ENCODE results near the gene VTCN1. TPM values are rescaled to one million over a fixed set of nuclear protein-coding genes. Genes with fewer than 3 reads are reported as not detected.

VTCN1 gene
- total RNA-seq, 1 experiment from 2014 or later = not detected

- ChIA-PET CTCF (interaction anchor here (0.6 to 1.0 kb wide), 2 partner anchors 61 to 156 kb away, joined by 3 to 6 read pairs; no protein-coding TSS in a partner anchor), POLR2A (interaction anchor here (0.6 to 0.7 kb wide), 2 partner anchors 11 to 20 kb away, joined by 3 read pairs; no protein-coding TSS in a partner anchor)
- no peak for TF ChIP-seq SIN3A (IDR thresholded peaks at IDR 0.05; ENCODE audit: borderline replicate concordance, insufficient read depth, low read depth, low read length)
- TF ChIP-seq CTCF (IDR thresholded peaks at IDR 0.05) = peak; percentile 56
- TF ChIP-seq TCF7L2 (IDR thresholded peaks at IDR 0.05; ENCODE audit: low read depth, low read length) = no peak
- no peak for TF ChIP-seq REST (IDR thresholded peaks at IDR 0.05; ENCODE audit: insufficient read depth in 1 of 2, low read depth in 2 of 2, low read length in 1 of 2)
- no peak for TF ChIP-seq POLR2AphosphoS5 (IDR thresholded peaks at IDR 0.05; ENCODE audit: low read depth, low read length)
- Histone ChIP-seq H3K4me1 (ENCODE audit: control insufficient read depth, insufficient read depth, low read length) (no peaks in the 10 kb centered on the region), H3K27me3 (ENCODE audit: control insufficient read depth, insufficient read depth, low read length) (peaks cover 2% of the 10 kb centered on the region; the same call in 1 of the 2 replicates), H3K4me3 (ENCODE audit: low read depth in 2 of 2, low read length in 2 of 2) (no peak overlapping the region), H3K27ac (ENCODE audit: low read length) (no peak overlapping the region), H3K9me3 (ENCODE audit: control insufficient read depth, insufficient read depth, low read depth, low read length) (no peaks in the 10 kb centered on the region), H3K36me3 (ENCODE audit: control insufficient read depth, insufficient read depth, low read length) (no peaks in the 10 kb centered on the region)
- no peak for DNase-seq (ENCODE audit: low read depth, low spot score)
- ATAC-seq = no peak
- in situ Hi-C loops (cut with HindIII; ENCODE audit: low pct_unique_long_range_greater_than_20kb, low sequenced_read_pairs) = no loop called here
- intact Hi-C loops (cut with micrococcal nuclease; ENCODE audit: unreplicated experiment) = loop anchor here (5.0 kb wide), 1 partner anchor 154 kb away; no protein-coding TSS in a partner anchor
- BruUV-seq (replicated peaks) = no TSS peak
Observed at GRCh38 chr1:117128323-117129079, 82.2 kb downstream of the VTCN1 start.

GRCh38 chr1:117127795-117128194 lies 82.9 kb downstream of the VTCN1 start:
- H3K27me3 ChIP-seq (ENCODE audit: control insufficient read depth, insufficient read depth, low read length) = peaks cover 2% of the 10 kb centered on the region; the same call in 1 of the 2 replicates
- BruUV-seq (replicated peaks) = no TSS peak
- no peak overlapping the region for H3K4me3 ChIP-seq (ENCODE audit: low read depth in 2 of 2, low read length in 2 of 2)
- DNase-seq (ENCODE audit: low read depth, low spot score) (no peak), ATAC-seq (no peak)
- H3K36me3 ChIP-seq (ENCODE audit: control insufficient read depth, insufficient read depth, low read length) = no peaks in the 10 kb centered on the region
- ChIA-PET POLR2A (no interaction called here), CTCF (no interaction called here)
- H3K4me1 ChIP-seq (ENCODE audit: control insufficient read depth, insufficient read depth, low read length) = no peaks in the 10 kb centered on the region
- no peak overlapping the region for H3K27ac ChIP-seq (ENCODE audit: low read length)
- TF ChIP-seq POLR2AphosphoS5 (IDR thresholded peaks at IDR 0.05; ENCODE audit: low read depth, low read length) = no peak
- no peaks in the 10 kb centered on the region for H3K9me3 ChIP-seq (ENCODE audit: control insufficient read depth, insufficient read depth, low read depth, low read length)
- intact Hi-C loops (cut with micrococcal nuclease; ENCODE audit: unreplicated experiment) (loop anchor here (5.0 kb wide), 1 partner anchor 155 kb away; no protein-coding TSS in a partner anchor), in situ Hi-C loops (cut with HindIII; ENCODE audit: low pct_unique_long_range_greater_than_20kb, low sequenced_read_pairs) (no loop called here)

GRCh38 chr1:117124661-117125060 lies 86.1 kb downstream of the VTCN1 start:
- H3K4me3 ChIP-seq (ENCODE audit: low read depth in 2 of 2, low read length in 2 of 2) = no peak overlapping the region
- no peaks in the 10 kb centered on the region for H3K9me3 ChIP-seq (ENCODE audit: control insufficient read depth, insufficient read depth, low read depth, low read length)
- in situ Hi-C loops (cut with HindIII; ENCODE audit: low pct_unique_long_range_greater_than_20kb, low sequenced_read_pairs) (no loop called here), intact Hi-C loops (cut with micrococcal nuclease; ENCODE audit: unreplicated experiment) (loop anchor here (5.0 kb wide), 1 partner anchor 158 kb away; no protein-coding TSS in a partner anchor)
- ChIA-PET POLR2A (no interaction called here), CTCF (no interaction called here)
- DNase-seq (ENCODE audit: low read depth, low spot score) (no peak), ATAC-seq (no peak)
- H3K27me3 ChIP-seq (ENCODE audit: control insufficient read depth, insufficient read depth, low read length) = peaks cover 2% of the 10 kb centered on the region; the same call in 1 of the 2 replicates
- no TSS peak for BruUV-seq (replicated peaks)
- TF ChIP-seq POLR2AphosphoS5 (IDR thresholded peaks at IDR 0.05; ENCODE audit: low read depth, low read length) (no peak), SIN3A (IDR thresholded peaks at IDR 0.05; ENCODE audit: borderline replicate concordance, insufficient read depth, low read depth, low read length) (no peak), CTCF (IDR thresholded peaks at IDR 0.05) (no peak), REST (IDR thresholded peaks at IDR 0.05; ENCODE audit: insufficient read depth in 1 of 2, low read depth in 2 of 2, low read length in 1 of 2) (no peak), TCF7L2 (IDR thresholded peaks at IDR 0.05; ENCODE audit: low read depth, low read length) (no peak)
- H3K36me3 ChIP-seq (ENCODE audit: control insufficient read depth, insufficient read depth, low read length) = no peaks in the 10 kb centered on the region
- H3K4me1 ChIP-seq (ENCODE audit: control insufficient read depth, insufficient read depth, low read length) = no peaks in the 10 kb centered on the region
- no peak overlapping the region for H3K27ac ChIP-seq (ENCODE audit: low read length)

Measured in Panc1 (cell line).